Measurements from ENCODE around the gene PPP2R5B.

The PPP2R5B gene

DNA sequence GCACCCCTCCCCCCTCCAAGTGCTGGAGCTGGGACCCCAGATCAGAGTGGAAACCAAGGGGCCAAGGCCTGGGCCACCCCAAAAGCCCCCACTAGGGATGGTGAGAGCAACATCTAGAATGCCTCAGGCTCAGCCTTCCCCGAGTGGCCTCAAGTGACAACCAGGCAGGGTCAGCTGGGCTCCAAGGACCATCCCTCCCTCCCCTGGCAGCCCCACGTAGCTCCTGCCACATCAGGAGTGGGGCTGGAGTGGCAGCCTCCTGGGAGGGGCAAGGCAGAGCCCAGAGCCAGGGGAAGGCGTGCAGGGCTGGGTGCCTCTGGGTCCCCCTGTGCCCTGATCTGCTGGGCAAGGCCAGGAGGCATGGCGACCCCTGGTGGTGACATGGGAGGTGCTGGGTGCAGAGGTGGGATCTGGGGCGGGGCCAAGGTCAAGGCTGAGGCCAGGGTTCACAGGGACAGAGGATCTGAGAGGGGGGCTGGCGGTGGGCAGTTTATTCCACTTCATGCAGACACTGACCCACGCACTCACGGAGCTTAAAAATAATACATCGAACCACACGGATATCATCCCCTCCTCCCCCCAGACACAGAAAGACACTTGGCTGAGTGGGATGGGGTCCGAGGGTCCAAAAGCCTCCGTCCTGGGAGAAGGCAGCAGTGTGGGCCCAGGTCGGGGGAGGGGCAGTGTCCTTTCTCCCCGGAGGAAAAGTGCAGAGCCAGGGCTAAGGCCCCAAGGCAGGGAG, 30.2 kb upstream of the PPP2R5B start:
- no peak overlapping the region for H3K4me3 ChIP-seq (ENCODE audit: low read depth, low read length)
- DNase-seq (ENCODE audit: low read depth) = peak; percentile 61
- TF ChIP-seq, protein P1, sequence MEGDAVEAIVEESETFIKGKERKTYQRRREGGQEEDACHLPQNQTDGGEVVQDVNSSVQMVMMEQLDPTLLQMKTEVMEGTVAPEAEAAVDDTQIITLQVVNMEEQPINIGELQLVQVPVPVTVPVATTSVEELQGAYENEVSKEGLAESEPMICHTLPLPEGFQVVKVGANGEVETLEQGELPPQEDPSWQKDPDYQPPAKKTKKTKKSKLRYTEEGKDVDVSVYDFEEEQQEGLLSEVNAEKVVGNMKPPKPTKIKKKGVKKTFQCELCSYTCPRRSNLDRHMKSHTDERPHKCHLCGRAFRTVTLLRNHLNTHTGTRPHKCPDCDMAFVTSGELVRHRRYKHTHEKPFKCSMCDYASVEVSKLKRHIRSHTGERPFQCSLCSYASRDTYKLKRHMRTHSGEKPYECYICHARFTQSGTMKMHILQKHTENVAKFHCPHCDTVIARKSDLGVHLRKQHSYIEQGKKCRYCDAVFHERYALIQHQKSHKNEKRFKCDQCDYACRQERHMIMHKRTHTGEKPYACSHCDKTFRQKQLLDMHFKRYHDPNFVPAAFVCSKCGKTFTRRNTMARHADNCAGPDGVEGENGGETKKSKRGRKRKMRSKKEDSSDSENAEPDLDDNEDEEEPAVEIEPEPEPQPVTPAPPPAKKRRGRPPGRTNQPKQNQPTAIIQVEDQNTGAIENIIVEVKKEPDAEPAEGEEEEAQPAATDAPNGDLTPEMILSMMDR (conservative IDR thresholded peaks at IDR 0.05; ENCODE audit: low read depth, low read length) = peak; percentile 83

- no peak for DNase-seq (ENCODE audit: low read depth)
- H3K4me3 ChIP-seq (ENCODE audit: low read depth, low read length) = no peak overlapping the region
- TF ChIP-seq, protein P1 (conservative IDR thresholded peaks at IDR 0.05; ENCODE audit: low read depth, low read length) = no peak
Observed at GRCh38 chr11:64894812-64895452, 29.6 kb upstream of the PPP2R5B start.

DNA sequence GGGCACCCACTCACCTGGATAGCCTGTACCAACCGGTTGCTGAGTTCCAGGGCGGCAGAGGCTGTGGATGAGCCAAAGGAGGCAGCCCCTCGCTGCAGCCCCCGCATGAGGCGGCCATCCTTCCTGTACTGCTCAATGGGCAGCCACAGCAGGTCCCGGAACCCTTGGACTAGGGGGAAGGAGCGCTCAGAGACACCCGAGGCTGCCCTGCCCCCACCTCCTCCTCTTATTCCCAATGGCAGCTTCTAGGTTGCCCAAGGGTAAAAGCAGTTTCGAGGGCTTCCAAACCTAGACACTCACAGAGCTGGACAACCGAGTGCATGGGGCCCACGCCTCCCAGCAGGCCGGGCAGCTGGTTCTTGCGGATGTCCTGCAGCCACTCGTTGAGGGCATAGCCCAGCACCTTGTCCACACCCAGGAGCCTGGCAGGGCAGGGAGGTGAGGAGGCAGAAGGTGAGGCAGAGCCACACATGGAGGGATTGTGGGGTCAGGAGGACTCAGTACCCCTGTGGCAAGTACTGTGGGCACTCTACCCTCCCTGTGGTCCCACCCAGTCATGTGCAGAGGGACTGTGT, 28.0 kb upstream of the PPP2R5B start:
- DNase-seq (ENCODE audit: low read depth) = no peak
- H3K4me3 ChIP-seq (ENCODE audit: low read depth, low read length) = no peak overlapping the region
- TF ChIP-seq, protein P1 (conservative IDR thresholded peaks at IDR 0.05; ENCODE audit: low read depth, low read length) = no peak

DNA sequence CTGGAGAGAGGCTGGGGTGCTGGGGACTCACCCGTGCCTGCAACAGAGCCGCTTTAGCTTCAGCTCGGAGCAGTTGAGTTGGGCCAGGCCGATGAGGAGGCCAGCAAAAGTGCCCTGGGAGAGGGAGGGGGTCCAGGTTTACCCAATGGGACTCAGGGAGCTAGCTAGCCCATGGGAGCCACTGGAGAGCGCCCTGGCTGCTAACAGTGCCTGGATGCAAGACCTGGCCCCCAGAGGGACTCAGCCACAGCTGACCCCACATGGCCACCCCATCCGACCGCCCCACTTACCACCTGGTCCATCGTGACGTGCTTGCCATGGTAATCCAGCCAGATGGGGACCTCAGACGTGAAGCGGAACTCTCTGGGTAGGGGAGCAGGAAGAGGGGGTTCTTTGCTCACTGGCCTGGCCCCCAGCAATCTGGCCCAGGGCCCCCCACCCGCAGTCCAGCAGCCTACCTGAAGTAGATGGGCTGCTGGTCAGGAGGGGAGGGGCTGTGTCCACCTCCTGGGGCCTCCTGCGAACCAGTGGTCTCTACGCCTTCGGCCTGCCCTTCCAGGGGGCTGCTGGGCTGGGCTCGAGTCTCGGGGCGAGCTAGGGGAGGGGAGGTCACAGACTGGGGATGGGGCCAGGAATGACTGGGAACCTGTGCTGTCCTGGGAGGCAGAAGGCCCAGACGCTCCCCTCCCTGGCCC, 27.0 kb upstream of the PPP2R5B start:
- TF ChIP-seq, protein P1 (conservative IDR thresholded peaks at IDR 0.05; ENCODE audit: low read depth, low read length) = no peak
- H3K4me3 ChIP-seq (ENCODE audit: low read depth, low read length) = no peak overlapping the region
- no peak for DNase-seq (ENCODE audit: low read depth)

DNA sequence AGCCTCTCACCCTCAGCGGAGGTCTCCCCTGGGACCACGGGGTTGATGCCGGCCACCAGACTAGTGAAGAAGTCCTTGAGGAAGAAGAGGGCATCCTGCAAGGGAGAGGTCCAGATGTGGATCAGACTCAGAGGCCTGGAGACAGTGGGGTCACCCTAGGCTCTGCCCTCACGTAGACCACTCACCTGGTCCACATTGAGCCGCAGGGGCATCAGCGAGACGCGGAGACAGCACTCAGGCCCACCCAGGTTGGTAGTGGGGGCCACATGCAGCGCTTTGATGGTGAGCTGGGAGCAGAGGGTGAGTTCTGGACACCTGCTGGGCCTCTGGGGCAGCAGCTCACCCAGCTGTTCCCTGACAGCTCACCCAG, 26.4 kb upstream of the PPP2R5B start:
- DNase-seq (ENCODE audit: low read depth) = no peak
- TF ChIP-seq, protein P1 (conservative IDR thresholded peaks at IDR 0.05; ENCODE audit: low read depth, low read length) = no peak
- H3K4me3 ChIP-seq (ENCODE audit: low read depth, low read length) = no peak overlapping the region

DNA sequence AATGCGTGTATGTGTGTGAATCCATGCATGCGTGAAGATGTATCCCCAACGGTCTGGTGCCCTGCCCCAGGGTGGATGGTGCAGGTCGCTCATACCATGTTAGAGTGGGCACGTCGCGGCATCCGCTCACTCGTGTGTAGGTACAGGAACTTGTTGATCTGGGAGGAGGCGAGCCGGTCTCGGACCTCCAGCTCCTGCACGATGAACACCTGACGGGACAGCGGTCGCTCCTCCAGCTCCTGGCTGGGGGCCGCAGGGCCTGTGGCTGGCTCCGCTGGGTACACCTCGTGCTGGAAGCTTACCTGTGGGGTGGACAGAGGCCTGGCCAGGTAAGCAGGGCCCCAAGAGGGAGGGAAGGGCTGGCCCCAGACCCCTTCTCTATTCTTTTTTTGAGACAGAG, 25.9 kb upstream of the PPP2R5B start:
- no peak for DNase-seq (ENCODE audit: low read depth)
- TF ChIP-seq, protein P1 (conservative IDR thresholded peaks at IDR 0.05; ENCODE audit: low read depth, low read length) = no peak
- H3K4me3 ChIP-seq (ENCODE audit: low read depth, low read length) = no peak overlapping the region

All from choroid plexus epithelial cell (primary cell).